CMK (cell line): Measurements from ENCODE around the gene ABCF2.

ENCODE experiments used
- DNase-seq: peaks from one replicate; pipeline ENCODE4 v3.0.0-alpha.2; 2010; ENCODE audit warnings: low read depth

Gene ABCF2

DNA sequence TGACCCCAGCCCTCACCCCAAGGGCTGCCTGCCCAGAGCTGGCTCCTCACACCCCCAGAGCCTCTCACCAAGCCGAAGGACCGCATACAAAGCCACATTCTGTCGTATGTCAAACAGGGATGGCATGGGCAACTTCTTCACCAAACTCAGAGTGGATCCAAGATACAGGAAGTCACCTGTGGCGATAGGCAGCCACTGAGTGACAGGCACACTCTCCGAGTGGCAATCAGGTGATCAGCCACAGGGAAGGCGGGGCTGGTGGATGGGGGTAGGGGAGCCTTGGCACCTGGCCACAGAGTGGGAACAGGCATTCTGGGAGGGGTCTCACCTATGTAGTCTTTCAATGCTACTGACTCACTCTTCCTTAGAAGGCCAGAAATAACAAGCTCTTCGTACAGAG lies 32.8 kb downstream of the ABCF2 start:
- DNase-seq: no peak

DNA sequence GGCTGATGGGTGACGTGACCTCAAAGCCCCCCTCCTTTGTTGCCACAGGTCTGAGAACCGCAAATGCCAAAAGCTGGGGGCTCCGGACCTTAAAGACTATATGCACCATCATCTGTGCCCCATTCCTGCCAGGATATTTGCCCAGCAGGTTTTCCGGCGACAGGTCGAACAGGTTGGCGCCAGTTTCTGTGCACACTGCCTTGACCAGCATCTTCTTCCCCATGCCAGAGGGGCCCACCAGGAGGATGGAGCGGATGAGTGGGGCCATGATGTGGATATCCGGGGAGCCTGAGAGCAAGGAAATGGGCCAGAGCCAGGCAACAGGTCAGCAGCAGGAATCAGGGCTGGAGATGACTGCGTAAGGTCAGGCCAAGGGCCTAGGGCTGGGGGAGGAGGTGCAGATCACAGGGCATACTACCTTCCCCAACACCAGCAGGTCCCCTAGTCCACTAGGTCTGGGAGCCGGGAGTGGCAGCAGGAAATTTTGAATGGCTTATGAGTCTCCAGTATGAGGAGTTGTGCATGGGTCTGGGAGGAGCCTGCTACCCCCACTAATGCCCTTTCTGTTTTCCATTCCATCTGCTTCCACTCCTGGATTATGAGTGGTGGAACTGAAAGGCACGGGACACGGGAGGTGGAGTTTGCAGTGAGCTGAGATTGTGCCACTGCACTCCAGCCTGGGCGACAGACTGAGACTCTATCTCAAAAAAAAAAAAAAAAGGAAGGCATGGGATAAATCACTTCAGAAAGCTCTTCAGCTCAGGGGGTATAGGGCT lies 33.6 kb downstream of the ABCF2 start:
- no peak for DNase-seq

DNA sequence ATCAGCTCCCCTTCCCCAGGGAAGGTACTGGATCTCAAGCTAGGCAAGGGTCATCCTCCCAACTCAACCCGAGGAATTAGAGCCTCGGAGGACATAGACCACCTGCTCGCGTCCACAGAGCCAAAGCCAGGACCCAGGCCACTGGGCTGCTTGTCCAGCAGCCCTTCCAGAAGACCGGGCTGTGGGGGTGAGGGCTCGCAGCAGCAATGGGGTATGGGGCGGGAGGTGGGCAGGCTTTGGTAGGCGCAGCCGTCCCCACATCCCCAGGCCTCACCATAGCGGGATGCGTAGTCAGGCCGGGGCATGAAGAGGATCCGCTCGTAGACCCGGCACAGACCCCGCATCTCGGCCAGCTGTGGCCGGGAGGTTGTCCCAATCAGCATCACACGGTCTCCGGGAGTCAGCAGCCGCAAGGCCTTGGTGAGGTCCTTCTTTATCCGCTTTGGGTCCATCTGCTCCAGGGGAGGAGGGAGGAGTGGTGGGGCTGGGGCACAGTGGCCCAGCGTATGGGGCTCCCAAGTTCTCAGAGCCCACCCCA lies 34.9 kb downstream of the ABCF2 start:
- DNase-seq: no peak

DNA sequence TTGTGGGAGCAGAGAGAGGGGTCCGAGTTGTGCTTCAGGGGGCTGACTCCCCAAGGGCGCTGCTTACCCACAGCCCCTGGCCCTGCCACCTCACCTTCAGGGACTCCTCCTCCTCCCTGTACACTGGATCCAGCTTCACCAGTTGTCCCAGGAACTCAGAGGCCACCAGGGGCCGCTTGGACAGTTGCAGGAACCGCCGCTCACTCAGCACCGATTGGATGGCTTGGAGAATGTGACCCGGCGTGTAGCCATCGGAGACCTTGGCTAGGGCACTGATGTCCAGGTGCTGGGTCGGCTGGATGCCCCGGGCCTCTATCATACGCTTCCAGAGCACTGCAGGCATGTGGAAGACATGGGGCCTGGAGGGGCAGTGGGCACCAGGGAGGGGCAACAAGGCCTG lies 35.5 kb downstream of the ABCF2 start:
- DNase-seq: no peak

DNA sequence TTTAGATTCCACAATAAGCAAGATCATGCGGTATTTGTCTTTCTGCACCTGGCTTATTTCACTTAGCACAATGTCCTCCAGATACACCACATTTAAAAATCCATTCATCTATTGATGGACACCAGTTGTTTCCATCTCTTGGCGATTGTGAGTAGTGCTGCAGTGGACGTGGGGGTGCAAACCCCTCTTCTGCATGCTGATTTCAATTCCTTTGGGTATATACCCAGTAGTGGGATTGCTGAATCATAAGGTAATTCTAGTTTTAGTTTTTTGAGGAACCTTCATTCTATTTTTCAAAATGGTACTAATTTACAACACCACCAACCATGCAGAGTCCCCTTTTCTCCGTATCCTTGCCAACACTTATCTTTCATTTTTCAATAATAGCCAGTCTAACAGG lies 38.0 kb downstream of the ABCF2 start:
- DNase-seq: no peak

DNA sequence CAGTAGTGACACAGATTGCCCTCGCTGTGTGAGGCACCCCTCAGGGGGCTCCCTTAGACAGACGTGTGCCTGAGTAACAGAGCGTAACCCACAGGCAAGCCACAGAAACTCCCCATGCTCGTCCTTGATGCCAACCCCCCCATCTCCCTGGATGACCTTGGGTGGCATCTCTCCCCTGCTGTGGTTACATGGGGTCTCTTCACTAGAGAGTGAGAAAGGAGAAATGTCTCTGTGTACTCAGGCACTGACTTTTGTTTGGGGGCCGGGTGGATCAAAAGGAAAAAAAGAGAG lies 38.8 kb downstream of the ABCF2 start:
- DNase-seq: no peak

DNA sequence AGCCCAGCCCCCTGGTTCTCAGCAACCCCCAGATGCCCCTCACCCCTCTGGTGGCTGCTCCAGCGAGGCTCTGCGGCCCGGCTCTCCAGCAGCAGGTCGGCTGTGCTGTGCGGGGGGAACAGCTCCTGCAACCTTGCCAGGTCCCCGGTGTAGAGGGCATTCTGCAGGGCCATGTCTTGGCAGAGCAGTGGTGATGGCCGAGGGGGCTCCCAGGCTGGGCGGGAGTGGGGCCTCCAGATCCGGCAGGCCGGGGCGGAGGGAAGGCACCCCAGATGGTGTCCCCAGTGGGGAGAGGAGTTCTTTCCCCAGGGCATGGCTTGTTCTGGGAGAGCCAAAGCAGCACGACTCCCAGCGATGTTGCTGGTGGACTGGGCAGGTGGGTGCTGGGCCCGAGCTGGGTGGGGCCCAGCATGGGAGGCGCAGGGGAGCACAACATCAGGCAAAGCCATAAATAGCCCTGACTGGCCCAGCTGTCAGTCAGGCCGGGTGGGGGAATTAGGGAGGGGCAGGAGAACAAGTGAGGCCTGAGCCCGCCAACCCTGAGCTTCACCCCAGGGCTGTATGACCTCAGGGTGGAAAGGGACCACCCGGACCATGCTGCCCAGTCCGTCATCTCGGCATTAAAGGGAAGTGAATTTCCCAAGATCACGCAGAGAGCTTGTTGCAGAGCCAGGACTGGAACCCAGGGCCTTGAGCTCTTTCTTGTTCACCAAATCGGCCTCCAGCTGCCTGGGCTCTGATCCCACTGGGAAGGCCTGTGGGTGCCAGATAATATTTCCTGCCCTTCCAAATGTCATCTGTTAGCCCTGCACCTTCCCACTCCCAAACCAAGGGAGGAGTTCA lies 39.4 kb downstream of the ABCF2 start:
- no peak for DNase-seq

DNA sequence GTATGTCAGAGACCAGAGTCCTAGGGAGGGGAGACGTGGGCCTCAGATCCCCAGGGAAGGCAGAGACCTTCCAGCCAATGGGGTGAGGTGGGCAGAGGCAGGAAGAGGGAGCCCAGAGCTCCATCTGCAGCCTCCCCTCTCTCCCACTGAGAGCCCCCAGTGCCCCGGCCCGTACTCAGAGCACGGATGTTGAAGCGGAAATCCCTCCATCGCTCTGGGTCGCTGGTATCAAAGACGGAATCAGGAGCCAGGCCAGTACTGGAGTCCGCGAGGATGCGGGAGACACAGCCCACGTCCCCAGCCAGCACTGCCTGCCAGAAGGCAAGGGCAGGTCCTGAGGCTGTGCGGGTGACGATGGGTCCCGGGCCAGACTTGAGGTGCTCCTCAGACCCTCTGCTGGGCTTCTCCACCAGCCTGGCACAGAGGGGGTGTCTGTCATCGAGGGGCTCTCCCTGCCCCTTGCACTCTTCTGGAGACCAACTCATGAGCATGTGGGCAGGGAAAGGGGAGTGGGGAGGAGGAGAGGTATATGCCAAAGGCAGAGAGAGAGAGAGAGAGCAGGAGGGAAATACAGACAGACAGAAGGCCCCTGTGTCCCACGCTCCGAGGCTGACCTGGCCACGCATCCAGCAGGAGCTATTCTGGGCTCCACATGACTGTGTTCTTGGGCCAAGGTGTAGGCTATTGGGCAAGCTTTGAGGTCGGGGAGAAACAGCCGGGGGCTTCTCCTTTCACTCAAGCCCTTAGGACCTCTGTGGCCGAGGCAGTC lies 40.2 kb downstream of the ABCF2 start, which contains the start of gene ASB10:
Gene ASB10 (minus strand): TSS at position 611 of the 769 bp plus-strand sequence. CDS start 120 bp downstream, at position 491.
- no peak for DNase-seq

DNA sequence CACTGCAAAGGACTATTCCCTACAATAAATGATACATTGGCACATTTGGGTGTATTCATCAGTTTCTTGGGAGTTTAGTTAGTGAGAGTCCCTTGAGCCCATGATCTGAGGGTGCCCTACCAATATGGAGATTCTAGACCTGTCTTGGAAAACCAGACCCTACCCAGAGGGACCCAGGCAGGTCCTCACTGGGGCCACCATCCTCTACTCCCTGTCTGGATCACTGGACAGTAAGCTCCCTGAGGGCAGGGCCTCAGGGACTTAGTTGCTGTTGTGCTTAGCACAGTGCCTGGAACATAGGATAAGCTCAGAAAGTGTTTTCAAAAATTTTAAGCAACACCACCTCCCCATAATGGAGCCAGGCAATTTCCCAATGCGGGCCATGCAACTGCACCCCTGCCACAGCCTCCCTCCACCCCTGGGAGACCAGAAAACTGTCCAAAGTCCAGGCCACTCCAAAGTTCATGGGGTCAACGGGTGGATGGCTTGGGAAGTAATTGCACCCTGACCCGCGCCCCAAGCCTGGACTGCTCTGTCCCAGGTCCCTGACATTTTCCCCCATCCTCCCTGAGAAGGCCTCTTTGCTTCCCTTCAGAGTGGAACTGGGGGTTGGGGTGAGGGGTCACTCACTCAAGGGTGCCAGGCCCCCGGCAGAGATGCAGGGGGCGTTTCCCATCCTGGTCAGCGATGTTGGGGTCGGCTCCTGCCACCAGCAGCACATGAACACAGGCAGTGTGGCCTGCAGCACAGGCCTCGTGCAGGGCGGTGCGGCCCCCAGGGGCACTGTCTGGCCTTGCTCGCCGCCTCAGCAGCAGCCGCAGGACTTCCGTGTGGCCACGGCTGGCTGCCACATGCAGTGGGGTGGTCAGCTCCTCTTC lies 41.0 kb downstream of the ABCF2 start:
- no peak for DNase-seq

DNA sequence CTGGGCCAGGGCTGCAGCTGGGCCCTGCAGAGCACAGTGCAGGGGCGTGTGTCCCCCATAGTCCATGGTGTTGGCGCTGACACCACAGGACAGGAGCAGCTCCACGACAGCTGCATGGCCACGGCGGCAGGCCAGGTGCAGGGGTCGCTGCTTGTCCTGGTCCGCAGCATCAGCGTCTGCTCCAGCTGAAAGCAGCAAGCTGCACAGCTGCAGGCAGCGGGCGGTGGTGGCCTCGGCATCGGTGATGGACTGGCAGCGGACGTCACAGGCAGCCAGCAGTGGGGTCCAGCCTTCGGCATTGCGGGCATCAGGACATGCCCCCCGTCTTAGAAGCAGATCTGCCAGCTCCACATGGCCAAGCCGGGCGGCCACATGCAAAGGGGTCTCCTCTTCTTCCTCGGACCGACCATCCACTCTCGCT lies 46.0 kb downstream of the ABCF2 start:
- DNase-seq: no peak

DNA sequence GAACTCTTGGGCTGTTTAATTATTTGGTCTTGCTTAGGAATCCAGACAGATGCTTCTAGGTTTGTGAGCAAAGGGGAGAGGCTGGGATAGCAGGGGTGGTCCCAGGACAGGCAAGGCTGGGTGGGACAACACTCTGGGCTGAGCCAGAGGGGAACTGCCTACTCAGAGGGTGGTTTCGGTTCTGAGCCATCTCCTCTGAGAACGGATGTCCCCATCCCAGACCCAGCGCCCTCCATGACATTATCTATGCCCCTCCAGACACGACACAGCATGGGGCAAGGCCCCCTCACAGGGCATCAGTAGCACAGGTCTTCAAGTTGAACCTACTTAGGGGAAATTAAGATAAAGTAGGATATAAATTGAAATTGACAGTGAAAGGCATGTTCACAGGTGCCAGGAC lies 47.1 kb downstream of the ABCF2 start:
- no peak for DNase-seq

DNA sequence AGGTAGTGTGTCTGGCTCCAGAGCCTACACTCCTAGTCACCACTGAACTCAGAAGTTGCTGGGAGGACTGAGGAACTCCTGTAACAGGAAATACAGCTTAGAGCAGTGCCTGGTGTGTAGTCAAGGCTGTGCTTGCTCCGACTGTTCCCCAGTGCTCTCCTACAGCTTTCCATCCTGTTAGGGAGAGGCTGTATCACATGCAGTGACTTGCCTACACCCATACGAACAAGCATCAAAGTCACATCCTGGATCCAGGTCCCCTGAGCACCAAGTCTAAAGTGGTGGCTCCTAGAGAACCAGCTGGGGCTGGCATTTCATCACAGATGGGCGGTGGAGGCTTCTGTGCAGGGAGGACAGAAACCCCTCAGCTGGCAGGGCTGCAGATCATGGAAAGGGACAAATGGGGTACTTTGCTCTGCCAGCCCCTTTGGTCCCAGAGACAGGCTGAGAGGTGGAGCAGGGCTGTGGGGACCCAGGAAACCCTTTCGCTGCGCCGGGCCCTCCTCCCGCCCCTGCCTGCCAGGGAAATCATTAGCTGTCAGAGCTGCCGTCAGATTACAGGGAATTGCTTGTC lies 47.6 kb downstream of the ABCF2 start:
- no peak for DNase-seq

DNA sequence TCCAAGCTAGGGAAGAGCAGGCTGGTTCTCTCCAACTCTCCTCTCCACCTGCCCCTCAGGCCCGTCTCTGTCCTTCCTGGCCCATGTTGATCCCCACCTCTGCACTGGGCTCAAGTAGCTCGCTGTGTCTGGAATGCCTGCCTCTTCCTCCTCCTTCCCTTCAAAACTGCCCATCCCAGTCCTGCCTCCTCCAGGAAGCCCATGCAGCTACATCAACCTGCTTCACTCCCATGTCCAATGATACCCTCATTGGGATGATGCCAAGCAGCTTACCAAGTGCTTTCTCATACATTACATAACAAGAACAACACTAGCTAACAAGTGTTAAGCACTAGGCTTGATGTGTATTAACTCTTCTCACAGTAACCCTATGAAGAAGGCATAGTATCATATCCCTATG lies 48.2 kb downstream of the ABCF2 start:
- DNase-seq: no peak

DNA sequence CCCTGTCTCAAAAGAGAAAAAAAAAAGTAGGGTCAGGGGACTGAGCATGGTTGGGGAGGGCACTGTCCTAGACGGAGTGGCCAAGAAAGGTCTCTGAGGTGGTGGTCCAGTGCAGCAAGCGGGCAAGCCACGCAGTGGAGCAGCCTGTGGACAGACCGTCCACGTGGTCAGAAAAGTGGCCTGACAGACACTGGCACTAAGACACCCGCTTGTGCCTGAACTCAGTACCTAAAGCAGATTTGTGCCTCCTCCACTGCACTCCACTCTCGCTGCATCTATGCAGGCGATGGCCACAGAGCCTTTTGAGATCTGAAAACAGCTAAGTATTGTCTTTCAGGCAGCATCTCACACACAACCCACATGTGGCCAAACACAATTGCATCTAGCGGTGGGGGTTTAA lies 48.8 kb downstream of the ABCF2 start:
- no peak for DNase-seq

DNA sequence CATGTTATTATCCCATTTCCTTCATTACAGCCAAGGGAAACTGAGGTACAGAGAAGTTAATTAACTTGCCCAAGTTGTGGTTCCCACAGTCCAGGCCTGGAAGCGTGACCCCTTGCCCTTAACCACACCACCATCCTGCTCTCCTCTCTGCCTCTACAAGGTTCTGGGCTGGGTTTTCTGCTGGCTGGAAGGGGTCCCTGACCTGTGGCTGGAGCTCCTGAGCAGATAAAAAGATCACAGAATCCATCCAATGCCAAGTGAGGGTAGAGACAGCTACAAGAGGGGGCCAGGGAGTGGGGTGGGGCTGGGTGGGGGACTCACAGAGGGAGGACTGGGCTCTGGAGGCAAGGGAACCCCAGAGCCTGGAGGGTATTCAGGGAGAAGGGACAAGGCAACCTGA lies 49.7 kb downstream of the ABCF2 start:
- DNase-seq: no peak

DNA sequence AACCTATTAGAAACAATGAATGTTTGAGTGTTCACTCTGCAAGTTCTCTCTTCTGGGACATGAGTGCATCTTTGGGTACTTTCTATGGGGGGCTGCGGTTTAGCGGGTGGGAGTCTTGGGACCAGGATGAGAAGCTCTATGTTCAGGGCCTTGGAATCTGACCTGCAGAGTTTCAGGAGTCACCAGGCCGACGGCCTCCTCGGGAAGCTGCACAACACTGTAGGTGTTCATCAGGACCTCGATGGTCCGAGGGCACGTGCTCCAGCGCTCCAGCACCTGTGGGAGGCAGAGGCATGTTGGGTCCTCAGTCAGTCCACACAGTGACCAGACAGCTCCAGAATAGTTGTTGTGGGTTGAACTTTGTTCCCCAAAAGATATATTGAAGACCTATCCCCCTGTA lies 50.6 kb downstream of the ABCF2 start:
- no peak for DNase-seq

DNA sequence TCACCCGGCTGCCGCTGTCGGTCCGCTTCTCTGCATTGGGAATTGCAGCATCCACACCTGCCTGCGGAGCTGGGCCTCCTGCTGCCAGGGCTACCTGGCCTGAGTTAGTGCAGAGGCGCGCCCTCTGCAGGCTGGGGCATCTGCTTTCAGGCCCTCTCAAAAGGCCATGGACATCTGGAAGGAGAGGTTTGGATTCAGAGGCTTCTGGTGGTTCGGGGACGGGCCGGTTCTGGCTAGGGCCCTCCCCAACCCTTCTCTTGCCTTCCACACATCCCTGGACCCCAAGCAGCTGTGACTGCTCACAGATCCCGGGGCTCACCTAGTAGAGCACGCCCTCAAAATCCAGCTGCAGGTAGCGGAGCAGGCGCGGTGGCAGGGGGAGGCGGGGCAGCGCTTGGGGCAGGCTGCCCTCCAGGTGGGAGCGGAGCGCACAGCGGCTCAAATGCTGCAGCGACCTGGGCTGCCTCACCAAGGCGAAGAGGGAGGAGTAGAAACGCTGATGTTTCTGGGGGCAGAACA lies 51.2 kb downstream of the ABCF2 start:
- DNase-seq: no peak

DNA sequence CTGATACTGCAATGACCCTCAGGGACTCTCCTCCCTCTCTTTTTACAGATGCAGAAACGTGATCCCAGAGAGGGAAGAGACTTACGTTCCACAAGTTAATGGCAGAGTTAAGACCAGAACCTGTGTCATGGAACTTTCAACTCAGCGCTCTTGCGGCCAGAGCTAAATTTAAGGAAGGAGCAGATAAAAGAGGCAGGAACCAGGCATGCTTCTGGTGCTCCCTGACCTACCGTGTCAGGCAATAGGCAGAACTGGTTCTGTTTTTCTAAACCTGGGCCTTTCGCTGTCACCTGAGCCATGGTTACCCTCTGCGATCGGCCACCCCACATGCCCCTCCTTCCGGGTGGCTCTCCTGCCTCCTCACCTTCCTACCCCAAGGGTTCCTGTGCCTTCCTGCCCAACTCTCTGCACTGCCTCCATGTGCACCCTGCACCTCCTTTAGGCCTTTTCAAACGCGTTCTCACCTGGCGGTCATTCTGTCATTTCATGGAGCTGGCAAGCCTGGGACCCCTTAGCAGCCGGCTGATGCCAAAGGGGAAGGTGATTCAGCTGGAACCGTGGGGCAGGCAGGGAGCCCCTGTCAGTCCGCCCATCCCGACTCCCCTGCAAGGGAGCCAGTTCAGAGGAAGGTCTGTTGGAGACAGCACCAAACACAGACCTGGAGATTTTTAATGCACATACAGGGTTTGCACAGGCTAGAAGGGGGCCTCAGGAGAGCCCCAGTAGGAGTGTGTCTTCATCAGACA lies 51.8 kb downstream of the ABCF2 start:
- DNase-seq: no peak

DNA sequence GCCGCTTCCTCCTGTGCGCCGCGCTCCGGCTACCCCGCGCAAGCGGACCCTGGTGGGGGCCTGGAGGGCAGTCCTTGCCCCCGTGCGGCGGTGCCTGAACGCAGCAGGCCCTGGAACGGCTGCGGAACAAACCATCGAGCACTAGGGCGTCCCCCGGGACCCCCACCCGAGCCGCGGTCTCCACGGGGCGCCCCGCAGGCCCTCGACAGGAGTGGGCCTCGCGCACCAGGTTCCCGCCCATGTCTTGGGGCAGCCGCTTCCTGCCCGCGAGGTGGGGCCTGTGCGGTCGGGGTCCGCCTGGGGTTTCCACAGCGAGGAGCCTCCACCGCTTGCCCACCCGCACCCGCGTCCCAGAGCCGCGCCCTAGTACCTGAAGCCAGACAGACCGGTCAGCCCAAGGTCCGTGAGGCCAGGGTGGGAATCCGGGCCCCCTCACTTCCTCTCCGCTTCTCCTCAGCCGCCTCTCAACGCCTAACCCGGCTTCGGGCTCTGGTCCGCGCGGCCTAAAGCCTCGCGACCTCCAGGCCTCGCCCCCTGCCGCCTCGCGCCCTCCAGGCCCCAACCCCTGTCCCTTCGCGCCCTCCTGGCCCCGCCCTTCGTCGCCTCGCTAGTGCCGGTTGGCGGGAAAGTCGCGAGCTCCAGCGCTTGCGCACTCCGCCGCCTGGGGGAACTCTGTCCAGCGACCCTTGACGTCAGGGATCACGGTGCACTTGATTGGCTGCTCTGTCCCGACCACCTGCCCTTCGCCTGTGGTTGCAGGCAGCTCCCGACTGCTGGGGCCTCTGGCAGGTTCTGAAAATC lies 52.6 kb downstream of the ABCF2 start:
- no peak for DNase-seq
